ENCODE data around the gene HYOU1. TPM values are rescaled to one million over a fixed set of nuclear protein-coding genes. Genes with fewer than 3 reads are reported as not detected.
"Not testable (repeated sequence)": the region's sequence is repeated elsewhere in the genome, so short reads cannot be mapped to it uniquely, and the experiment has no call there.

HYOU1 gene, protein sequence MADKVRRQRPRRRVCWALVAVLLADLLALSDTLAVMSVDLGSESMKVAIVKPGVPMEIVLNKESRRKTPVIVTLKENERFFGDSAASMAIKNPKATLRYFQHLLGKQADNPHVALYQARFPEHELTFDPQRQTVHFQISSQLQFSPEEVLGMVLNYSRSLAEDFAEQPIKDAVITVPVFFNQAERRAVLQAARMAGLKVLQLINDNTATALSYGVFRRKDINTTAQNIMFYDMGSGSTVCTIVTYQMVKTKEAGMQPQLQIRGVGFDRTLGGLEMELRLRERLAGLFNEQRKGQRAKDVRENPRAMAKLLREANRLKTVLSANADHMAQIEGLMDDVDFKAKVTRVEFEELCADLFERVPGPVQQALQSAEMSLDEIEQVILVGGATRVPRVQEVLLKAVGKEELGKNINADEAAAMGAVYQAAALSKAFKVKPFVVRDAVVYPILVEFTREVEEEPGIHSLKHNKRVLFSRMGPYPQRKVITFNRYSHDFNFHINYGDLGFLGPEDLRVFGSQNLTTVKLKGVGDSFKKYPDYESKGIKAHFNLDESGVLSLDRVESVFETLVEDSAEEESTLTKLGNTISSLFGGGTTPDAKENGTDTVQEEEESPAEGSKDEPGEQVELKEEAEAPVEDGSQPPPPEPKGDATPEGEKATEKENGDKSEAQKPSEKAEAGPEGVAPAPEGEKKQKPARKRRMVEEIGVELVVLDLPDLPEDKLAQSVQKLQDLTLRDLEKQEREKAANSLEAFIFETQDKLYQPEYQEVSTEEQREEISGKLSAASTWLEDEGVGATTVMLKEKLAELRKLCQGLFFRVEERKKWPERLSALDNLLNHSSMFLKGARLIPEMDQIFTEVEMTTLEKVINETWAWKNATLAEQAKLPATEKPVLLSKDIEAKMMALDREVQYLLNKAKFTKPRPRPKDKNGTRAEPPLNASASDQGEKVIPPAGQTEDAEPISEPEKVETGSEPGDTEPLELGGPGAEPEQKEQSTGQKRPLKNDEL
- polyA plus RNA-seq (2013, experiment 1 of 2; ENCODE audit: insufficient read length): 160 TPM
- polyA plus RNA-seq (2013, experiment 2 of 2; ENCODE audit: insufficient read length): 150 TPM

DNA sequence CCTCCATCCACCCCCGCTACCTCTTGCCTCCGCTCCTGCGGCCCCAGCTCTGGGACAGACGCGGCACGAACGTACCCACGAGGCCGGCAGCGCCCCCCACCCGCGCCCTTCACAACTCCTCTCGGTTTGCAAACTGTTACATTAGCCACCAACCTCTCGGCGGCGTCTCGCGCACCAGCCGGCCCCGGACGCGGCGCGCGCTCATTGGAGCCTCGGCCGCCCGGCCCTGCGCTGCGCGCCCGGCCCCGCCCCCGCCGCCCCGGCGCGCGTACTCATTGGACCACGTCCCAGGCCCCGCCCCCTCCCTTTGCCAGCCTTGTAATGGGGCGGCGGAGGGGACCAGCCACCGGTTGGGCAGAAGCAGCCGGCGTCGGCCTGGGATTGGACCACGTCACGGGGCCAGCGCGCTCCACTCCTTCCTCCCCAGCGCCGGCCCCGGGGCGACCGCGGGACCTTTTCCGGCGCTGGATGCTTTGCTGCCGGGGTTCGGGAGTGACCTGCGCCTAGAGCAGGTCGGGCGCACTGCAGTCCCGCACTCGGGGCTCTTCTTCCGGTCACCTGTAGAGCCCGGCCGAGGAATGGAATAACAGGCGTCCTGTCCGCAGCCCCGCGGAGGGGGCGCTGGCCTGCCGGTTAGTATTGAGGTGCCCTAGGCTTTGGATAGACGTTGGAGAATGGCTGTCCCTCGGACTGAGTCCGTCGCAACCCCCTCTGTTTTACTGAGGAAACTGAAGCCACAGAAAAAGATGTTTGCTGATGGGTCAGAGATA is at the start of gene HYOU1:
Gene HYOU1, minus strand, starts transcription at position 206 of the 770 bp plus-strand sequence. CDS start 1,045 bp downstream, outside the sequence.
- DNase-seq: peak; percentile 97

DNA sequence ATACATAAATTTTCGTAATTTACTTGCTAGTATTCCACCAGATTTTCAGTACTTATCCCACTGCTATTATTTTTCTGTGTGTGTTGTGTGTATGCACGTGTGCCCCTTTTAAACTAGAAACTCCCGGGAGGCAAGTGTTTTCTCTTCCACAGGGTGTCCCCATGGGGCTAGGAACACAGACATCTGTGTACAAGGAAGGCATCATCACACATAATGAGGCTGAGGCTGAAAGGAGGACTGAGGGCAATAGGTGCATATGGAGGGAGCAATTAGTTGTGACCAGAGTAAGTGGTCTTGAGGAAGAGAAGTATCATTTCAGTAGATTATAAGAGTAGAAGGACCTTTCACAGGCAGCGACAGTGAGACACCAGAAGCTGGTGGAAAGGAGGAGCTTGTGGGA is 46.8 kb upstream of the HYOU1 start:
- no peak for DNase-seq

DNA sequence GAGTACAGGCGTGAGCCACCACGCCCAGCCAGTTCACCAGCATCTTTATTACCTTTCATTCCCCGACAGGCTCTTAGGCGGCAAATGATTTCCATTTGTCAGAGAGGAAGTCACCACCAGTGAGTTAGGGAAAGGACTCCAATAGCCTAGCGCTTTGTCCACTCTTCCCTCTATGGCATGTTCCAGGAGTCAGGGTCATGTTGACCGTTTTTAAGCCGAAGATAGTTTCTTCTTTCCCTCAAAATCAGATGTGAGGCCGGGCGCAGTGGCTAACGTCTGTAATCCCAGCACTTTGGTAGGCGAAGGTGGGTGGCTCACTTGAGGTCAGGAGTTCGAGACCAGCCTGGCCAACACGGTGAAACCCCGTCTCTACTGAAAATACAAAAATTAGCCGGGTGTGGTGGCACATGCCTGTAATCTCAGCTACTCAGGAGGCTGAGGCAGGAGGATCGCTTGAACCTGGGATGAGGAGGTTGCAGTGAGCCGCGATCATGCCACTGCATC is 46.2 kb upstream of the HYOU1 start:
- not testable (repeated sequence) for DNase-seq

DNA sequence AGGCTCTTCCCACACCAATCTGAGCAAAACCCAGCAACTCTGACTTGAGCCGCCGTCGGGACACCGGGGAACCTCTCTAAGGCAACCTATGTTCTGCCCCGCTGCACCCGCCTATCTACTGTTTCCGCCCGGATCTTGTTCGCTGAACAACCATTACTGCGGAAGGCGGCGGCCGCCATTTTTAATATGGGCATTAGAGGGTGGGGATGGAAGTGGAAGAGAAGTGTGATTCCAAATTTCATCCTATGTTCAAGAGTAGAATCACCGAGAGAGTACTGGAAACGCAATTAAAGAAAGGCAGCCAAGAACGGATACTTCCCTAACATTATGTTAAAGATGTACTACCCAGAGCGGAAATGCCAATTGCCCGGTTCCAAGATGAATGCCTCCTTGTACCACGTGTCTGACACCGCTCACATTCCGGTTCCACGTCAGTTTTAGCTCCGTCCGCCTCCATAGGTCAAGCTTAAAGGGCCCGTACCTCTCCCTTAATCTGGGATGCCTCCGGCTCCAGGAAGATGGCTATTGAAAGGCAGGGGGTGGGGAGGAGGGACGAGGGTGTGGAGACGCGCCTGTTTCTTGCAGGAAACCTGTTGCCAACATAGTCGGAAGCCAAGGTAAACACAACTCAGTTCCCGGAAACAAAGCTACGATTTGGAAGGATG is 44.9 kb upstream of the HYOU1 start, which contains the start of gene DPAGT1:
Gene DPAGT1, minus strand, starts transcription at position 95 of the 665 bp plus-strand sequence. CDS start 198 bp downstream, outside the sequence.
- peak; percentile 98 for DNase-seq

DNA sequence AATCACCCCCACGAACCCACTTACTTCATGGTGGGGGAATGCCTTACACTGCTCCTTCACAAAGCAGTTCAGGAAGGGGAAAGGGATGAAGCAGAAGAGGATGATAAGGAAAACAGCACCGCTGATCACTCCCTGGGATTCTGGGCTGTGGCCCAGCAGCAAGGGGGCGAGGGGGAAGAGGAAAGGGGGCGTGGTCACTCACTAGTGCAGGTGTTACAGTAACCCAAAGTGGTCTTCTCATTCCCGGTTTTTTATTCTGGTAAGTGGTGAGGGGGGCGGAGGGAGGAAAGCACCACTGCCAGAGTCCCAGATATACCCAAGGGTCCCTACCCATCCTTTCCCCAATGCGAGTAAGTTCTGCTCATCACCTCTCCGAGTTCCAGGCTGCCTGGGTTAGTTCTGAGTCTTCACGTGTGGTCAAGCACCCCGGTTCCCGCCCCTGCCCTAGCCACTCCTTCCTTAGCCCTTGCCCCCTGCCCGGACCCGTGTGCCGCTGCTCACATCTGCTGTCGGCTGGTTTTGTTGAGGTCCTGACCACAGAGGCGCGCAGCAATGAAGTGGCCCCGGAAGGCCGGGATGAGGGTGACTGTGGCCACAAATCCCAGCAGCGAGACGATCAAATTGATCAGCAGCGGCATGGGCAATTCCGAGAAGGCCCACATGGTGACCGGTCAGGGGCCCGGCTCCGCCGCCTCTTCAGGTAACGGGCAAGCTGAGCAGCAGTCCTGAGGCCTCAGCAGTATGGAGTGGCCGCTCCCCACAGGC is 44.2 kb upstream of the HYOU1 start:
- no peak for DNase-seq

DNA sequence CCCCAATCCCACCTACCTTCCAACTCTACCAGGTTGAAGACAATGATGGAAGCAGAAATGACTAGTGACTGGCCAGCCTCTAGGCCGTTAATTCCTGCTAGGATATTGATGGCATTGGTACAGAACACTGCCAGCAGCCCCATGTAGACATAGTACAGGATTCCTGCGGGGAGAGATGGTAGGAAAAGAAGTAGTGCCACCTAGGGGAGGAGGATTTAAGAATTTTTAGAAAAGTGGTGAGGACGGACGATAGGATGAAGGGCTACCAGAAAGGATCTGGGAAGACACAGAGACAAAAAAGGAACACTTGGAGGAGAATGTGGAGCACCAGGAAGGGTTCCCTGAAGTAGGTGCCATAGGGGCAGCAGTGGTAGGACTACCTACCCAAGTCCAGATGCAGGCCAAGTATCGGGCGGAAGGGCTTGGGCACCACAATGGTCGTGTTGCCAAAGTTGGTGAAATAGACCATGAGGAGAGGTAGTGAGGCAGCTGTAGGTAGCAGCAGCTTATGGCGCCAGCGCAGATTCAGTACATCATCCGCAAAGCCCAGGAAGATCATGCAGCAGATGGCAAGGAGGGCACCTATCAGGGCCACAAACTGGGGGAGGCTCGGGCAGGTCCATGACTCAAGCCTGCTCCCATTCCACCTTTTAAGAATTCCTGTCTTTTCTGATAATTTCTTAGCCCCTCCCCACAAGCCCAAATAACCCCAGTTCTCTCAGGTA is 43.4 kb upstream of the HYOU1 start:
- DNase-seq: peak; percentile 31

DNA sequence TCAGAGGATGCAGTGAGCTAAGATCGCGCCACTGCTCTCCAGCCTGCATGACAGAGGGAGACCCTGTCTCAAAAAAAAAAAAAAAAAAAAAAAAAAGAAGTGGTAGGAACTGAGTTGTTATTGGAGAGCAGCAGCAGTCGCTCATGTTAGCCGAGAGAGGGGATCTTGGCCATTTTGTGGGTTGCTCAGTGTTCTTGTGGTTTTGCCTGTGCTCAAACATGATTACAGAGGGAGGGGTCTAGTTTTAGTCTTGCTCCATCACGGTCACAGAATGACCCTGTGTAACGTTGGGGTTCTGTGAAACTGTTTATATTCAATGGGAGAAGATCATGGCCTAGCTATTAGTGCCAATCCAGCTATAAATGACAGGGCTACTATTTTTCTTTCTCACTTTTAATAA is 42.7 kb upstream of the HYOU1 start:
- DNase-seq: no peak

DNA sequence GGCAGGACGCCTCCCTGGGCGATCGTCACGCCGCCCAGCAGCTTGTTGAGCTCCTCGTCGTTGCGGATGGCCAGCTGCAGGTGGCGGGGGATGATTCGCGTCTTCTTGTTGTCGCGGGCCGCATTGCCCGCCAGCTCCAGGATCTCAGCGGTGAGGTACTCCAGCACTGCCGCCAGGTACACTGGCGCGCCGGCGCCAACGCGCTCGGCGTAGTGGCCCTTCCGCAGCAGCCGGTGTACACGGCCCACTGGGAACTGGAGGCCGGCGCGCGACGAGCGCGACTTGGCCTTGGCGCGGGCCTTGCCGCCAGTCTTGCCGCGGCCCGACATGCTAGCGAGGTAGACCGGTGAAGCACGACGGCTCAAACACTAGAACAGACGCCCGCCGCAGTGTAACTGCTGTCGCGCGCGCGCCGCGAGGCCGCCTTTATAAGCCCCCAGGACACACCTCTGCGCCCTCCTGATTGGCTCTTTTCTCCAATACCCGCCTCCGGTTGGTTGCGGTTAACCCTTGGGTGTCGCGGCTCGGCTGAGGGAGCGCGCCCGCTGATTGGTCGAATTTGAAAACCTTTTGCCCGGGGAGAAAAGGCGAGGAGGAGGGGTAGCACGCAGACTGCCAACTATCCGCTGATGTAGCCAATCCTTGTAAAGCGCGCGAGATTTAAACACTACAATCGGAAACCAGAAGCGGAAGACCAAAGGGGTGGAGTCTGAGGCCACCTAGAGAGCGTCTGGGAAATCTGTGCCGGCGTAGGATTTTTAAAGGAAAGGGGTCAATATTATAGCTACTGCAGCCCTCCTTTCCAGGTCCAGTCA is 38.3 kb upstream of the HYOU1 start:
- DNase-seq: peak; percentile 100

DNA sequence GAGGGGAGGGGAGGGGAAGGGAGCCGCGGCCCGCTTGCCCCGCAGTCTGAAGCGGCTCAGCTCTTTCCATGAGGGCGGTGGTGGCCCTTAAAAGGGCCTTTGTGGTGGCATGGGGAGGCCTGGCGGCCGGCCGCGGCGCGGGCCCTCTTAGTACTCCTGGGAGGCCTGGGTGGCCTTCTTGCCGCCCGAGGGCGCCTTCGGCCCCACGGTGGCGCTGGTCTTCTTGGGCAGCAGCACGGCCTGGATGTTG is 37.7 kb upstream of the HYOU1 start:
- DNase-seq: peak; percentile 82

DNA sequence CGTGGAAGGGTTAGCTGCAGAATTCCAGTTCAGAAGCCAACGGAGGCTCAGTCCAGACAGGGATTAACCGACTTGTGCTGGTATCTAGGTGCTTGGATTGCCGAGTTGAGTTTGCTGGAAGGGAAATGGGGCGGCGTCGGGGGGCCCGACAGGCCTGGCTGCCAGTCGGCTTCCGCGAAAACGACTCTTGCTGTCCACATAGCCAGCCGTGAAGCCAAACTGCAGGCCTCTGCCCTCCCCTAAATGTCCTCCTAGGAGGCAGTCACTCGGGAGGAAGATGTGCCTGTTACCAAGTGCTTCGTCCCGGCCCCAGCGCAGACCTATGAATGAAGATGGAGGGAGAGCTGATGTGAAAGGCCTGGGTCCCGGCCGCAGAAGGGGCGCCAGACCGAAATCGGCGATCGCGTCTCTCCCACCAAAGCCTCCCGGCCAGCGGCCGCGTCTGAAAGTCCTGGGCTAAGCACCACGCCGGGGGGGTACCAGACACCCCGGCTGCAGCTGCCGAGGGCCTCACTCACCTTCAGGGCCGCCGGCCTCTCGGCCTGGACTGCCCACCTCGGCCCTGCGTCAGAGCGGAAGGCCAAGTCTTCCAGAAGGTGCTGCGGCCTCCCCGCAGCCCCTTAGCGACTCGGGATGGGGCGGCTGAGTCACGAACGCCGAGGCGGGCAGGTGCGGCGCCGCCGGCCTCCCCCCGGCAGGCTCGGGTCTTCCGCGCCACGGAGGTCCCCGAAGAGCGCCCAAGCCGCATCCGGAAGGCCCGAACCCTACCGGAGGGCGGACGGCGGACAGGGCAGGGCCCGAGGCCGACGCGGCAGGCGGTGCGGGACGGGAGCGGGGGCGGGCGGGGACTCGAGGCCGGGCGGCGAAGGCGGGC is 37.2 kb upstream of the HYOU1 start:
- peak; percentile 28 for DNase-seq

DNA sequence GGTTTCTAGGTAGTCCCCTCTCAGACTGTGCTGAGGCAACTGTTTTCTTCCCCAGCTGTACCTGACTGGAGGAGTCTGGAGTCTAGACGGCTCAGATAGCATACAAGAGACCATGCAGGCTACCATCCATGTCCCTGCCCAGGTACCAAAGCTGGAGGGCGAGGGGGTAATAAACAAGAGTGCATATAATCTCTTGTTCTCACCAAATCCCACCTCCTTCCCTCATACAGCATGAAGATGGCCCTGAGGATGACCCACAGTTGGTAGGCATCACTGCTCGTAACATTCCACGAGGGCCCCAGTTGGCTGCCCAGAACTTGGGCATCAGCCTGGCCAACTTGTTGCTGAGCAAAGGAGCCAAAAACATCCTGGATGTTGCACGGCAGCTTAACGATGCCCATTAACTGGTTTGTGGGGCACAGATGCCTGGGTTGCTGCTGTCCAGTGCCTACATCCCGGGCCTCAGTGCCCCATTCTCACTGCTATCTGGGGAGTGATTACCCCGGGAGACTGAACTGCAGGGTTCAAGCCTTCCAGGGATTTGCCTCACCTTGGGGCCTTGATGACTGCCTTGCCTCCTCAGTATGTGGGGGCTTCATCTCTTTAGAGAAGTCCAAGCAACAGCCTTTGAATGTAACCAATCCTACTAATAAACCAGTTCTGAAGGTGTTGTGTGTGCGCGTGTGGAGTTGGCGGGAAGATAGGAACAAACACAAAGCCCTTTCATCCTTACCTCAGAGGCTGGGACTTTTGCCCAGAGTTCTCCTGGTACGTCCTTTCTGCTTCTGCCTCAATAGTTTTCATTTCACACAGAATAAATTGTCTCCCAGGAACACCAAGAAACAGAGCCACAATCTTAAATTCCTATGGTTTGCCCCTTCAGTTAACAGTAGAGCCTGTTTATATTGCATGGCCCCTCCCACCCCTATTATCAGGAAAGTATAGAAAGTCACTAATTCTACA is 36.2 kb upstream of the HYOU1 start:
- no peak for DNase-seq

DNA sequence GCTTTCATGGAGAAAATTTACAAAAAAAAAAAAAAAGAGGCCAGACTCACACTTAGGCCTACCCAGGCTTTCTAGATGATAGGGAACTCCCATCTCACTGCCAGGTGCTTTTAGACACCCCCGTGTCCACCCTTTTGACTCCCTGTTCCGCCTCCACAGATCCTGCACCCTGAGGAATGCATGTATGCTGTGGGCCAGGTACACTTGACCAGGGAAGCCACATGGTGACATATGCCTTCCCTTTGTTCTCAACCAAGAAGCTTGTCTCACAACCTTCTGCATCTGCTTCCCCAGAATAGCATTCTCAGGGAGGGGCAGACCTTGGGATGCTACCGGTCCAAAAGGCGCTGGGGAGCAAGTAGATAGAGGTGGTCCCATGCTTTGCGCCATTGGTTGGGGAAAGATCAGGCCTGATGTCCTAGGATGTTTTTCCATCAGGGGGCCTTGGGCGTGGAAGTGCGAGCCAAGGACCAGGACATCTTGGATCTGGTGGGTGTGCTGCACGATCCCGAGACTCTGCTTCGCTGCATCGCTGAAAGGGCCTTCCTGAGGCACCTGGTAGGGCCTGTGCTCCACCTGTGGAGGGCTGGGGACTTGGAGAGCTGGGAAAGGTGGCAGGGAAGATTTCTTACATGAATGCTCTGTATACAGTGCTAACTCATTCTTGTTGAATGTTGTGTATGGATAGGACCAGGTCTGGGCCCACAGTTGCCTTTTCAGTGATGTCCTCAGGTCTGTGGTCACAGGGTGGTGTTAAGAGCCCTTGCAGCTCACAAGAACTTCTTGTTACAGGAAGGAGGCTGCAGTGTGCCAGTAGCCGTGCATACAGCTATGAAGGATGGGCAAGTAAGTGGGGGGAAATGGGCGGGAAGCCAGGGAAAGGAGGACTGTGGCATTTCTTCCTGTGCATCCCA is 35.2 kb upstream of the HYOU1 start:
- DNase-seq: no peak

DNA sequence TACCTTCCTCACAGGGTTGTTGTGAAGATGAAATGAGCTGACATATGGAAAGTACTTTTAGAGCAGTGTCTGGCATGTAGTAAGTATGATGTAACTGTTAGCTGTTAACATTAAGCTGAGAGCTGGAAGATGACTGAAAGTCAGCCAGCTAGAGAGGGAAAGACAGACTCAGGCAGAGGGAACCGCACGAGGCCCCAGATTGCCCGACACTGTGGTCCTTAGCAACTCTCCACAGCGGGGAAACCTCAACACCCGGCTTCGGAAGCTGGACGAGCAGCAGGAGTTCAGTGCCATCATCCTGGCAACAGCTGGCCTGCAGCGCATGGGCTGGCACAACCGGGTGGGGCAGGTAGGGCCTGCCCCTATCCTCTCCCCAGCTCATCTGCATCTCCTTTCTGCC is 34.2 kb upstream of the HYOU1 start:
- DNase-seq: peak; percentile 36

DNA sequence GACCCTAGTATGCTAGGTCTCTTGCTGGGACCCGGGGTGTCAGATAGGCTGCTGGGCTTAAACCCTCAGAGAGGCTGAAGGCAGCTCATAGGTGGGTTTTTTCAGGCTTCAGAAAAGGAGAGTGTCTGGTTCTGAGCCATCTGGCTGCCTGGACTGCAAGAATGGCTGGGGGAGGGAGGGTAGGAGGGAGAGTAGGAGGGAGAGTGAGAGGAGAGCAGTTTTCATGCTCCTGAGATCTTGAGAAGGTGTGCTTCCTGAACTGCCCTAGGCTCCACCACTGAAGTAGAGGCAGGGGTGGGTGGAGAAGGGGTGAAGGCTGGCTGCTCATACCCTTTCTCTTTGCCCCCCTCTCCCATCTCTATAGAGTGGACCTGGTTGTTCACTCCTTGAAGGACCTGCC is 32.3 kb upstream of the HYOU1 start:
- DNase-seq: no peak

DNA sequence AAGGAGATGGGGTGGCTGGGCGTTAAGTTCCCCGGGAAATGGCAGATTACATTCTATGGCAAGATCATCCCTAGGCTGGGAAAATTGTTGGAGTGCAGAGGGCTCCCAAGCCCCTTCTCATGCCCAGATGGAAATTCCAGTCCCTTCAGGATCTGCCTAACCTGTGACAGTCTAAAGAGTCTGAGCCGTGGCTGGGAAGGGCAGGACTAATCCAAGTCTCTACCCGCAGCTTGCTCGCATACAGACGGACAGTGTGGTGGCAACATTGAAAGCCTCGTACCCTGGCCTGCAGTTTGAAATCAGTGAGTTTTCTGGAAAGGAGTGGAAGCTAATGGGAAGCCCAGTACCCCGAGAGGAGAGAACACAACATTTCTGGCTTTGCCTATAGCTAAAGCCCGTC is 31.4 kb upstream of the HYOU1 start:
- DNase-seq: no peak

DNA sequence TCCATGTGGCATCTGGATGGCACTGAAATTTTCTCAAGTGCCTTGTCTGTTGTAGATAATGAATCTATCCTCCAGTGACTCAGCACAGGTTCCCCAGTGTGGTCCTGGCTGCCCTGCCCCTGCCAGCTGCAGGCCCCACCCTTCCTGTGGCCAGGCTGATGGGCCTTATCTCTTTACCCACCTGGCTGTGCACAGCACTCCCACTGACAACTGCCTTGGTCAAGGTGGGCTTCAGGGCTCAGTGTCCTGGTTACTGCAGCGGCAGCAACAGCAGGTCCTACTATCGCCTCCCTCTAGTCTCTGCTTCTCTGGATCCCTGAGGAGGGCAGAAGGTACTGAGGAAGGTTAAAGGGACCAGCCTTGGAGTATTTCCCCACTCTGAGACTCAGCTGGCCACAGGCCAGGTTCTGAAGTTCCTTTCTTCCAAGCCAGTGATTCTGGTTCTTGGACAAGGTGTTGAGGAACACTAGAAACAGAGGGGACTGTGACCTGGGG is 30.8 kb upstream of the HYOU1 start:
- DNase-seq: no peak

All from fibroblast of skin of abdomen (primary cell).